DMS79 treated with DMSO at 0.1 percent for 48 hours (cell line): ENCODE results near the gene VIM.

ENCODE experiments used
- DNase-seq: peaks from one replicate; lab custom pipeline; 2025; lab: John Stamatoyannopoulos, UW

Gene VIM

DNA sequence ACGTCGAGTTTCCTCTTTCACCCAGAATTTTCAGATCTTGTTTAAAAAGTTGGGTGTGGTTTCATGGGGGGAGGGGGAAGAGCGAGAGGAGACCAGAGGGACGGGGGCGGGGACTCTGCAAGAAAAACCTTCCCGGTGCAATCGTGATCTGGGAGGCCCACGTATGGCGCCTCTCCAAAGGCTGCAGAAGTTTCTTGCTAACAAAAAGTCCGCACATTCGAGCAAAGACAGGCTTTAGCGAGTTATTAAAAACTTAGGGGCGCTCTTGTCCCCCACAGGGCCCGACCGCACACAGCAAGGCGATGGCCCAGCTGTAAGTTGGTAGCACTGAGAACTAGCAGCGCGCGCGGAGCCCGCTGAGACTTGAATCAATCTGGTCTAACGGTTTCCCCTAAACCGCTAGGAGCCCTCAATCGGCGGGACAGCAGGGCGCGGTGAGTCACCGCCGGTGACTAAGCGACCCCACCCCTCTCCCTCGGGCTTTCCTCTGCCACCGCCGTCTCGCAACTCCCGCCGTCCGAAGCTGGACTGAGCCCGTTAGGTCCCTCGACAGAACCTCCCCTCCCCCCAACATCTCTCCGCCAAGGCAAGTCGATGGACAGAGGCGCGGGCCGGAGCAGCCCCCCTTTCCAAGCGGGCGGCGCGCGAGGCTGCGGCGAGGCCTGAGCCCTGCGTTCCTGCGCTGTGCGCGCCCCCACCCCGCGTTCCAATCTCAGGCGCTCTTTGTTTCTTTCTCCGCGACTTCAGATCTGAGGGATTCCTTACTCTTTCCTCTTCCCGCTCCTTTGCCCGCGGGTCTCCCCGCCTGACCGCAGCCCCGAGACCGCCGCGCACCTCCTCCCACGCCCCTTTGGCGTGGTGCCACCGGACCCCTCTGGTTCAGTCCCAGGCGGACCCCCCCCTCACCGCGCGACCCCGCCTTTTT is at the start of gene VIM:
Gene VIM (plus strand): TSS at position 151 of the 925 bp plus-strand sequence. CDS start 1,182 bp downstream, outside the sequence.
- no peak for DNase-seq

GRCh38 chr10:17179002-17179401 is 49.0 kb upstream of the VIM start:
- no peak for DNase-seq

DNA sequence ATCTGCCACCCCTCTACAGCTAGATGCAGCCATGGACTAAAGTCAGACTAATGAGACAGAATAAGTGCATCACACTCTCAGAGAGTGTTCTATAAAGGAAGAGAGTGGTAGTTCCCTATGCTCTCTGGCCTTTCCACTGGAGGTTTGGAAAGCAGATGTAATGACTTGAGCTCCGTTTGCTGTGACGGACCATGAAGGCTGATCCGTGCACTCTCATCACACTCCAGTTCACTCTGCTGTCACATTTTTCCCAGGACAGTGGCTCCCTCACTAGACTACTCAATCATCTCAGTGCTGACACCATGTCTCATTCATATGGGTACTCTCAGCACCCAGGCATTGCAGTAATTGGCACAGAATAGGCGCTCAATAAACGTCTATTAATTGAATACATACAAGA is 46.9 kb upstream of the VIM start:
- no peak for DNase-seq

- DNase-seq: peak; percentile 51
Observed at GRCh38 chr10:17181751-17182150, 46.3 kb upstream of the VIM start.

- no peak for DNase-seq
Observed at GRCh38 chr10:17183110-17183509, 44.9 kb upstream of the VIM start.

- no peak for DNase-seq
Observed at GRCh38 chr10:17185873-17186272, 42.2 kb upstream of the VIM start.

DNA sequence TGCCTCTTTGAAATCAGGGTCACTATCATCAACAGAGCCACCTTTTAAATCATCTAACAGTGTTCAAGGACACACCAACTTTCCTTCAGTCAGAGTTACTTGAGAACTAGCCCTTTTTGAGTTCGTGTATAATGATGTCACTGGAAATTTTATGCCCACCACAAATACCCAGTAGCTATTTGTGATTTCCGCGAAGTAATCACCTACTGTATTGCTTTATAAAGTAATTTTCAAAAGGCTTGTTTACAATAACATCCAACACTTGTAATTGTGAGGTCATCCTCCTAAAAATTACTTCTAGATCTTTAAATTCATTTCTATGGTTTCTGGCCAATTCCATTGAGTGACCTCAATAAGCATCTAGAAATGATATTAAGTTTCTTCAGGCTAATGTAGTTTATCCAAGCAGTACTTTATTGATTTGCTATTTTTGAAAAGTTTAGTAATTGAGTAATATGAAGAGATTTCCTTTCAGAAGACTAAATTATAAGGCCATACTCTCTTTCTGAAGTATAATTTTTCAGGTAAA is 39.3 kb upstream of the VIM start:
- DNase-seq: no peak

GRCh38 chr10:17190602-17191001 is 37.4 kb upstream of the VIM start:
- DNase-seq: no peak

DNA sequence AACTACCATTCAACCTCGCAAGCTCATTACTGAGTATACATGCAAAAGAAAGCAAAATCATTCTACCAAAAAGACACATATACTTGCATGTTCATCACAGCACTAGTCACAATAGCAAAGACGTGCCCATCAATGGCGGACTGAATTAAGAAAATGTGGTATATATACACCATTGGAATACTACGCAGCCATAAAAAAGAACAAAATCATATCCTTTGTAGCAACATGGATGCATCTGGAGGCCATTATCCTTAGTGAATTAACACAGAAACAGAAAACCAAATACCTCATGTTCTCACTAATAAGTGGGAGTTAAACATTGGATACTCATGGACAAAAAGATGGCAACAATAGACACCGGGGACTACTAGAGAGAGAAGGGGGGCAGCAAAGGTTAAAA is 33.0 kb upstream of the VIM start:
- DNase-seq: no peak

DNA sequence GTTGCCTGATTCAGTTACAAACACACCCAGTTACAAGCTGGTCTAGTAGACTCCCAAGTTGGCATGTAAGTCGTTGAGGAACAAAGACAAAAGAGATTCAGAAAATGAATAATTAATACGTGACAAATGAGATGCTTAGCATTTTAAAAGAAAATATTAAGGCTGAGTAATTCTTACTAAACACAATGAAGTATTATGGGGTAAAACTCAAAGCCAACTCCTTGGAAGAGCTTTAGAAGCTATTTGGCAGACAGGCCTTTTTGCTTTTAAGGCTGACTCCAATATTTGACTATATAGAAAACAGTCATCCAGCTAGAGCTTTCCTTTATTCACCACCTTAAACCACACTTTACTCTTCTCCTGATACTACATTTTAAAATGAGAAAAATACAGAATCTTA is 32.0 kb upstream of the VIM start:
- DNase-seq: no peak

GRCh38 chr10:17196573-17196972 is 31.5 kb upstream of the VIM start:
- no peak for DNase-seq

DNA sequence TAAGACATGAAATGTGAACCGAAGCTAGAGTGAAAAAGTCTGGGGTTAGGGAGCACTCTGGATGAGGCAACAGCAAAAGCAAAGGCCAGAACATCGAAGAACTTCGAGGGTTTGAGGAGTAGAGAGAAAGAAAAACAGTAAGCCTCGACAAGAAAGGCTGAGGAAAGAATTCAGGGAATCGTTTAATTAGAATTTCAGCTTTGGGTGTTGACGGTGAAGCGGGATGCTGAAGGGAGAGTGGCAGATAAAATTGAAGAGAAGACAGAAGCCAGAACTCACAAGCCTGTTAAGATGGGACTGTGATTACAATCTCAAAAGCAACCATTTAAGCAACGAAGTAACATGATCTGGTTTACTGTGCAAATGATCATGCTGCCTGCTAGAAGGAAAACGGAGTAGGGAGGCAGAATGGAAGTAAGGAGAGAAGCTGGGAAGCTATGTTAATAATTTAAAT is 28.7 kb upstream of the VIM start:
- peak; percentile 22 for DNase-seq

- no peak for DNase-seq
Observed at GRCh38 chr10:17200001-17200911, 27.8 kb upstream of the VIM start.

DNA sequence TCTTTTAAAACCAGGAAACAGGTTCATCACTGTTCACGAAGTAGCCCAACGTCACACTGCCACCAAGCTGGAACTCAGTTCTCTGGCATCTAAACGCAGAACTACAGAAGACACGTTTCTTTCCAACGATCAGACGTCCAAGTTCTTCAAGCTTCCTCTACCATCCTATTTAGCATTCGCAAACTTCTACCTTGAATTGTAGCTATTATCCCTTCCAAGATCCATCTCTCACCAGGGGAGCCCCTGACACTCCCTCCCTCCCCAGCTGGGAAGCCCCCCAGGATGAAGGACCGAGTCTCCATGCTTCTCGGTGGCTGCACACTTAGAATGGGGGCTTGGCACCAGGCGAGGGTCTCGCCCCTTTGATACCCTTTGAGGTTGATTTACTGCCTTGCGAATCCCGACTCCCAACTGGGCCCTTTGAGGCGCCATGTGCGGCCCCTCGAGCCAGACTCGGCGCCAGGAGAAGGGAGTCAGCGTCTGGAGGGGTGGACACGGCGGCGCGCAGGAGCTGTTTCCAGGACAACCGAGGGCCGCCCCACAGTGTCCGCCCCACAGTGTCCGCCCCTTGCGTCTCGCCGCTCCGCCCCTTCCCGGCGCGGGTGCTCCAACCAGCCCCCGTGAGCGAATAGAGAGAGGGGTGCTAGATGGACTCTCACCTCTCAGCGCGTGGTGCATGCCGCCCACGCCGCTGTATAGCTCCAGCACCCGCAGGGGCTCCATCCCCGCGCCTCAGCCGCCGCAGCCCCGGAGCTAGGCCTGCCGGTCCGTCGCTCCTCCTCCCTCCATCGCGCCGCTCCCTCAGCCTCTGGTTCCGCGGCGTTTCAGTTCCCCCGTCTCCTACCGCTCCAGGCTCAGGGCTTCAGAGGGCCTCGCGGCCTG is 26.9 kb upstream of the VIM start, which contains the start of gene TRDMT1:
Gene TRDMT1 (minus strand): TSS at position 761 of the 882 bp plus-strand sequence. CDS start 38 bp downstream, at position 723.
- peak; percentile 81 for DNase-seq

- no peak for DNase-seq
Observed at GRCh38 chr10:17201794-17202116, 26.3 kb upstream of the VIM start.

GRCh38 chr10:17202506-17202905 is 25.5 kb upstream of the VIM start:
- no peak for DNase-seq

DNA sequence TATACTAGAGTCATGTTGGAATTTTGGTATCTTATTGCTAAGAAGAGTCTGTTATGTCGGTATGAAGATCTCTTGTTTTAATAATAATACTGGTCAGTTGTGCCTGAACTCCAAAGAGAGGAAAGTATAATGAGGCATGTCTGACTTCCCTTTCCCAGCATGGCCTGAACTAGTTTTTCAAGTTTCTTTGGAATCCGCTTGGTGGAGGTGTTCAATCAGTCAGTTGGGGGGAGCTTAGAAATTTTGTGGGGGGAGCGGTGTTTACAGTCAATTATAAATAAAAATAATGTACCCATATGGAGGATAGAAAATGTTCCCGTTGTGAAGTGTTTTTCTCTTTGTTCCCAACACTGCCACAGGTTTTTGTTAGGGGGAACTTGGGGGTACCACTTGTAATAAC is 25.0 kb upstream of the VIM start:
- DNase-seq: no peak

DNA sequence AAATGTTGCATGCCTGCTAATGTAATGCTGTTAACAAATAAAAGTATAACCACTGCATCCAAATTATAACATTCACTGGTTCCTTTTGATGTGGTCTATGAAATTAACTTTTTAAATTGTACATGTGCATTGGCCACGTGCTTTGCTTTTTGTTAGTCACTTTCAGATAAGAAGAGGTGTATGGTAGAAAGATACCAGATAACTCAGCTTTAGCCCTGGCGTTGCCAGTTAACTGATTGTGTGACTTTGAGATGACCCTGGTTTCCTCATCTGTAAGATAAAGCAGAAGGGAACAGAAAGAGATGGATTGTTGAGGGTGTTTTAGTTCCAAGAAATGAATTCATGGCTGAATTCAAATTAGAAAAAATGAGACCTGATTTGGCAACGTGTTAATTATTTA is 24.6 kb upstream of the VIM start:
- DNase-seq: no peak

GRCh38 chr10:17206210-17206709 is 21.8 kb upstream of the VIM start:
- DNase-seq: no peak

DNA sequence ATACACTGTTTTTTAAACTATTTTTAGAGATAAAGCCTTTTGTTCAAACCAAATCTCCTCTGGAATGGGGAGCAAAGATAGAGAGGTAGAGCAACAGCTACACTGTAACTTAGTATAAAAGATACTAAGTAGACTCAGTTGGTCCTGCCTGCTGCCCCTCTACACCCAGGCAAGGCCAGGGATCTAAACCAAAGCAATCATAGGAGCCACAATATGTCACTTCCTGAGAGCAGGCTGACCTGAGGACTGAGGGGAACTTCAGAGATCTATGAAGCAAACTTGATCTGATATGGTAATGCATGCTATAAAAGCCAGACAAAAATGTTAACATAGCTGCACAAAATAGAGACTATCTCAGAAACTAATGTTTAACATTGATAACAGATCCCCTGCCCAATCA is 19.6 kb upstream of the VIM start:
- no peak for DNase-seq

- DNase-seq: no peak
Observed at GRCh38 chr10:17209302-17209701, 18.7 kb upstream of the VIM start.
